NCI-H774 (cell line): Measurements from ENCODE around the gene PURA.

ENCODE experiments used
- DNase-seq: peaks from one replicate; lab custom pipeline; 2025; lab: John Stamatoyannopoulos, UW

Gene PURA

DNA sequence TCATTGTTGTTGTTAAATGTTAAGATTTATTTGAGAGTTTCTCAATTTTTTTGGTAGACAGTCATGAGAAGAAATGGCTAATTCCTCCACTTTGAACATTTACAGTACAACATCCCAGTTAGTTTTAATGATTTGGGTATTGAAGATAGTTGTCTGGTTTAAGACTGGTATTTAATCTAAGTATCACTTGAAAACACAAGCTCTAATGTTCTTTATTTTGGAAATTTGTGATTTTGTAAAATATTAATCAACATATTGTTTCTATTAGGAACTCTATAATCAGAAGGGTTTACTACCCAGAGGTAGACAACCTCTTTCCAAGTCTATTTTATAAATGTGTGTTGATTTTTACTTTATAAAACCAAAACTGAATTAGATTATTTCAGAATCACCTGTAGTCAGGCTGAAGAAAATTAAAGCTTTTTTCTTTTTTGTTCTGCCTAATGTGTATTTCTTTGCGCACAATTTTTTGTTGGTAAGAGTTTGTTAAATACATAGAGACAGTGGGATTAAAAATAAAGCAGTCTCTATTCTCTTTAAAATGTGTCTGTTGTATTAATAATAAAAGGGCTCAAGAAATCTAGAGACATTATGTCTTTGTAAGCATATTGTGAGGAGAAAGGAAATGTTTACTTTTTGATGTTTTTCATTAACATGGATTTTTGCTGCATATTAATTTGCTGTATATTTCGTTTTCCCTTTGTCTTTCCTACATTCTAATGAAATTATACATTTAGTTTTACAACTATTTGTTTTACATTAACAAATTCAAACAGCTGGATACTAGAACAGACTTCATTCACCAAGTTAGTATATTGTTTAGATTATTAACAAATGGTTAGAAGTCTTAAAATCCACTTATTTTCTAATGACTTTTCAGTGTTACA is 3.9 kb upstream of the PURA start:
- DNase-seq: no peak

DNA sequence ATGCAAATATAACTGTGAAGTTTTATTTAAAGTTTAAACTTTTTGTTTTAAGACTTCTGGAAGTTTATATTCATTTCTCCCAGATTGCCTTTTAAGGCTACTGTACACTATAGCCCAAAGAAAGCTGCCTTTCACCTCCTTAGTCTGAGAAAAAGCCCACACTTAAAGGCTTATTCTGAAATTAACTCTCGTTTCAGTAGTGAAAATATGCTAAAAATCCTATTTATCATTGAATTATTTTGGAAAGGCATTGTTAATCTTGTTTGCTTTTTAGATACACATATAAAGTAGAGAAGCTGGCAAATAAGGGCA is 3.3 kb upstream of the PURA start:
- no peak for DNase-seq

DNA sequence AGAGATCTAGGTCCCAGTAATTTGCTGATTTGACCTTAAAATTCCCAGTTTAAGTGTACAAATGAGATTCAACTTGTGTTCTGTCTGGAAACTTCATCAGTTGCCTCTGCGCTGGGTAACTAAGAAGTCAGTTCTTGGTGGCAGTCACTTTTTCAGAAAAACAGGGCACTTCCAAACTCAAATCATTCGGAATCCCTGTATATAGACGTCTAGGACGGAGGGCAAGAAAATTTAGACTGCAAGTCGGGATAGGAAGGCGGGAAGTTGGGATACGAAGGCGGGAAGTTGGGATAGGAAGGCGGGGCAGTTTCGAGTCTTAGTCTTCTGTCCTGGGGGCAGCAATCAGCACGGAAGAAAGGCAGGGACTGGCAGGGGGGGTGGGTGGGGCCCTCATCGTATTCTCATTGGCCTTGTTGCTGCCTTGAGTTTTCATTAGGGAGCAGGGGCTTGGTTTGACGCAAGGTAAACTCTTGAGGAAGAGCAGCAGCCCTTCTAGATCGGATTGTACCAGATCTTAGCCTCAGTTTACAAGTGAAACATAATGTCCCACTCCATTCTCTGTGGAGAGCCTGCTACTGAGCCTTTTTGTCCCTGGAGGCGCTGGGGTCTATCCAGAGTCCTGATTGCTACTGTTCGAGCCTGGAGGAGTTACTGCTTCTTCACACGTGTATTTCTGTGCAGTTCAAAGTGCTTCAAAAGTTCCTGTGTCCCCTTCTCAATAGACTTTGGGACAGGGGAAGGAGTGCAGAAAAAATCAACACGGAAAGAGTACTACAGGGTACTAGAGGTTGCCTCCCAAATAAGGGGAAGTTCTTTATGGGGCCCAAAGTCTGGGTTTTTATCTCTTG is 2.7 kb upstream of the PURA start:
- DNase-seq: no peak

DNA sequence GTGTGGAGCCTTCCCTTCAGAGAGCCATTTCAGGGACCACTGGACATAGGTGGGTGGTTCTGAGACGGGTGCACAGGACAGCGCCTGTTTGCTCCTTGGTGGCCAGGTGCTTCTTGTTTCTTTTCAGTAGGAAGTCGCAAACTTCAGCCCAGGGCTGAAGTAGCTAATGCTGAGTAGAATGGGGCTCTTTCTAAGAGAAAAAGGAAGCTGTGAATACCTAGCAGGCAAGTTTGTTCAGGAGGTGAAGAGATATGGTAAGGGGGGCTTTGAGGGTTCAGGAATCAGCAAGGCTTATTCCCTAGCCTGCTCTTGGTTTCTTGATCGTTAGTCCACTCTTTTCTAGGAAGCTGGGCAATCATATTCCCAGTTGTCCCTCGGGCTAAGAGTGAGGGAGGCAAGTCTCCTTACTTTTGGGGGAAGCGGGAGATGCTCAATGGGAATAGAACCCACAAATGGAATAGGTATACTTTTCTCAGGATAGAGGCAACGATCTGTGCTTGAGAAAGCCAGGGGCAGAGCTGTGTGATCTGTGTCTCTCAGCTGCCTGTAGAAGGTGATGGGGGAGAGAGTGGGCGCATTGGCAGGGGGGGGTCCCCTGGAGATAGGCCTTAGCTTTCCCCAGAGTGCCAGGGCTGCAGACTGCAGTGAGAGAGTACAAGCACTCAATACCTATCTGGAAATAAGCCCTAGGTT is 1.9 kb upstream of the PURA start:
- DNase-seq: no peak

DNA sequence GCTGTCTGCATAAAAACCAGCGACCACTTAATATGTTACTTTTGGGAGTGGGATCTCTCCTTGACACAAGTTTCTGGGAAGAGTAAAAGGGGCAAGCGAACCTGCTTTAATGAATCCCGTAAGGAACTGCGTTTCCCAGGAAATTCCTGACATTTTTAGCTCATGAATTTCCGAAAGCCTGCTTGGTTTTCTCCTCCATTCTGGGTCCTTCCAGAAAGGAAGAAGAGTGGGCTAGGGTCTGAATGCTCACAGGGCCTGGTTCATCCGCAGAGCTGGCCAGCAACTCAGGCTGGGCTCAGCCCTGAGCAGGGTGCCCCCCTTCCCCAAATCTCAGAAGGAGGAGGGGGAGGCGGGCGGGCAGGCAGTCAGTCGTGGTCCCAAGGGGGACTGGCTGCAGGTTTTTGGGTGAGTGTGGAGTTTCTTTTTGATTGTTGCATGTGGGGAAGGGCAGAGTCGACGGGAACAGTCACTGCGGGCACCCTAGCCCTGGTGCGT is 1.2 kb upstream of the PURA start:
- no peak for DNase-seq

DNA sequence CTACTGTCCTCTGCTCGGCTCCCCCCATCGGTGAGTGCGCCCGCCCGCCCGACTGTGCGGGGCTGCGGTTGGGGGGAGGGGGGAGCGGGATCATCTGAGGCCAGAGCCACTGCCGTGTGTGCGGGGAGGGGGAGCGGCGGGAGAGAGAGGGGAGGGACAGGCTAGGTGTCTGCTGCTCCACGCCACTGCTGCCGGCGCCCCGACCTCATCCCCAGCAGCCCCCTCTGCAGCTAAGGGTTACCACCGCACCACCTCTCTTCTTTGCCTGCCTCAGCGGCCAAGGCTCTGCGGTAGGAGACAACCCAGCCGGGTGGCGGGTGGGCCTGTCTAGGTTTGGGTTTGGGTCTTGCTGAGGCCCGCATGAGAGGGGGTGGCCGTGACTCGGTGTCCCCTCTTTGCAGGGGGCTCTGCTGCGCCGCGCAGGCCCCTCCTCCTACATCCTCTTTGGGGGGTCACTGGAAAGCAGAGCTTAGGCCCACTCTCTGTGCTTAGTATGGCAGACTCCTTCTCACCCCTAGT is 670 bp upstream of the PURA start:
- no peak for DNase-seq

DNA sequence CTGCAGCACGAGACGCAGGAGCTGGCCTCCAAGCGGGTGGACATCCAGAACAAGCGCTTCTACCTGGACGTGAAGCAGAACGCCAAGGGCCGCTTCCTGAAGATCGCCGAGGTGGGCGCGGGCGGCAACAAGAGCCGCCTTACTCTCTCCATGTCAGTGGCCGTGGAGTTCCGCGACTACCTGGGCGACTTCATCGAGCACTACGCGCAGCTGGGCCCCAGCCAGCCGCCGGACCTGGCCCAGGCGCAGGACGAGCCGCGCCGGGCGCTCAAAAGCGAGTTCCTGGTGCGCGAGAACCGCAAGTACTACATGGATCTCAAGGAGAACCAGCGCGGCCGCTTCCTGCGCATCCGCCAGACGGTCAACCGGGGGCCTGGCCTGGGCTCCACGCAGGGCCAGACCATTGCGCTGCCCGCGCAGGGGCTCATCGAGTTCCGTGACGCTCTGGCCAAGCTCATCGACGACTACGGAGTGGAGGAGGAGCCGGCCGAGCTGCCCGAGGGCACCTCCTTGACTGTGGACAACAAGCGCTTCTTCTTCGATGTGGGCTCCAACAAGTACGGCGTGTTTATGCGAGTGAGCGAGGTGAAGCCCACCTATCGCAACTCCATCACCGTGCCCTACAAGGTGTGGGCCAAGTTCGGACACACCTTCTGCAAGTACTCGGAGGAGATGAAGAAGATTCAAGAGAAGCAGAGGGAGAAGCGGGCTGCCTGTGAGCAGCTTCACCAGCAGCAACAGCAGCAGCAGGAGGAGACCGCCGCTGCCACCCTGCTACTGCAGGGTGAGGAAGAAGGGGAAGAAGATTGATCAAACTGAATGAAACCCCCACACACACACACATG is 654 bp downstream of the PURA start:
- DNase-seq: peak; percentile 42

DNA sequence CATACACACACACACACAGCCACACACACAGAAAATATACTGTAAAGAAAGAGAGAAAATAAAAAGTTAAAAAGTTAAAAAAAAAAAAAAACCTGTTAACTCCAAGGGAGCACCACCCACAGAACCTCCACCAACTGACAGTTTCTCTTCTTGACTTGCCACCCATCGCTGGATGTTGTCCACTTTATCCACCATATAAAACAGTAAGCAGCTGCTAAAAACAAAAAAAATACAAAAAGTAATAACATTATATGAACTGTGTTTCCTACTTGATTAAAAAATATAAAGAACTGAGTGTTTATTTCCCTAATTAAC is 1.2 kb downstream of the PURA start:
- no peak for DNase-seq

DNA sequence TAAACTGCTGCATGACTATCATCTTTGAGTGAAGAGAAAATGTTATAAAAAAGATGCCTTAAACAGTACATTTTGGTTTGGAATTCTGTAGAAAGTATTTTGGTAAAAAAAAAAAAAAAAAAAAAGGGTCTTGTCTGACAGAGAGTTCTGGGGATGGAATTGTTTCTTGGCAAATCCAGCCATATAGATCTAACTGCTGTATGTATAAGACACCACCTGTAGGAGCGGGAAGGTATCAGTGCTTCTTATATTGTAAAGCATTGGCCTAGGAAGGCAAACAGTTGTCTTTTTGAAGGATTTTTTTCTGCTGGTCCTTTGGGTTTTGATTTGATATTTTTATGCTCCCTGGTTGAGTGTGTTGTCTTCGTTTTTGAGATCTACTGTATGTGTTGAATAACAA is 2.8 kb downstream of the PURA start:
- no peak for DNase-seq

DNA sequence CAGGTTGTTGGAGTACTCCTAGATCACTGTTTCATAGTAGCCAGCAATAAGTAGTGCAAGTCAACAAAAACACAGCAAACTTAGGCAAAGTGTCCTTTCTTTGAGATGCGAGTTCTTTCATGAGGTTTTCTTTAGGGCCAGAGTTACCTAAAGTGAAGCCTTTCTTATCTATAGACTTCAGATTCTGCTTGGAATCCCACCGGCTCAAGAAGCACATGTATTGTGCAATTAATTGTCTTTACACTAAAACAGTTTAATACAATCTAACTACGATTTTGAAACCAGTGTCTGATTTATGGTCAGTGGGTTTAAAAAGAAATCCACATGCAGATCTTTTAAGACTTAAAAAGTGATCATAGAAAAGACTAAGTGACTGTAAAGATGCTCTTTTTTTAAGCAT is 3.6 kb downstream of the PURA start:
- no peak for DNase-seq

DNA sequence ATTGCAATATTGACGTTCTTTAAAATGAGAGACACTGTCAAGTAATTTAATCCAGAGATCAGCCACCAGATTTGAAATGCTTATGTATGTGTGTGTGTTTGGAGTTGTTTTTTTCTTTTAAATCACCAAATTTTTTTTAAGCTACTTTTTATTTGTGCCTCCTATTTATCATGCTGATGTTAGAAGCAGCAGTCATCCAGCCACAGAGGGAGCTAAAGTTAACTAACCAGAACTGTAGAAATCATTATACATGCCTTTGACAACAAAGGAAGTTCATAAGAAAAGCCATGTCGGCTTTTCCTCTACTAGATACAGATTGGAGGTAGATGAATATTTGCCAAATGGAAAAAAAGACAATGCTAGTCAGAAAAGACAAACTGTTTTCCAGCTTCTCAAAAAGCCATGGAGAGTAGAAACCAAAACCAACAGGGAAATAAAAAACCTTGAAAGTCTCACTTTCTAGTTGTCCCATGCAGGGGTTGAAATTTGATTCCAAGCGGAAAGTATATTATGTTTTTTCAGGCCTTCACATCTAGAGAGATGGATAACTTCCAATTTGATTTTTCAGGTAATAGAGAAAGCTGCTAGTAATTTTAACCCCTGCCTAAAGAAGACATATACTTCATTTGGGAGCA is 4.5 kb downstream of the PURA start:
- no peak for DNase-seq

DNA sequence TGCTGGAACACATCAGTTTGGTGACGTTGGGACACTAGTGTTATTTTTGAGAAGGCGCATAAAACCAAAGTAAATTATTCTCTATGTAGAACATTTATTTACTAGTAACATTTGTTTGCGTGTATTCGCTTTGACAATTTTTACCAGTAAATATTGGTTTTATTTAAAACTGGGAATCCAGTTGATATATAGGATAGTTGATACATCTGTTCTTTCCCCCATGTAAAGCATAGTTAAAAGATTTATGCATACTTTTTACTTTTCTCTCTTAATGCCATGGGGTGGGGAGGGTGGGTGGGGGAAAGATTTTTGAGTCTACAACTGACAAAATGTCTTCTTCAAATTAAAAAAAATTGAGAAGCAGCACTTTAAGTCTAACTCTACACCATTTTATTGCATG is 11.7 kb downstream of the PURA start, which contains the start of gene IGIP:
IGIP (plus strand) TSS at position 301 of the 400 bp plus-strand sequence. CDS start 2,540 bp downstream, outside the sequence.
- no peak for DNase-seq

DNA sequence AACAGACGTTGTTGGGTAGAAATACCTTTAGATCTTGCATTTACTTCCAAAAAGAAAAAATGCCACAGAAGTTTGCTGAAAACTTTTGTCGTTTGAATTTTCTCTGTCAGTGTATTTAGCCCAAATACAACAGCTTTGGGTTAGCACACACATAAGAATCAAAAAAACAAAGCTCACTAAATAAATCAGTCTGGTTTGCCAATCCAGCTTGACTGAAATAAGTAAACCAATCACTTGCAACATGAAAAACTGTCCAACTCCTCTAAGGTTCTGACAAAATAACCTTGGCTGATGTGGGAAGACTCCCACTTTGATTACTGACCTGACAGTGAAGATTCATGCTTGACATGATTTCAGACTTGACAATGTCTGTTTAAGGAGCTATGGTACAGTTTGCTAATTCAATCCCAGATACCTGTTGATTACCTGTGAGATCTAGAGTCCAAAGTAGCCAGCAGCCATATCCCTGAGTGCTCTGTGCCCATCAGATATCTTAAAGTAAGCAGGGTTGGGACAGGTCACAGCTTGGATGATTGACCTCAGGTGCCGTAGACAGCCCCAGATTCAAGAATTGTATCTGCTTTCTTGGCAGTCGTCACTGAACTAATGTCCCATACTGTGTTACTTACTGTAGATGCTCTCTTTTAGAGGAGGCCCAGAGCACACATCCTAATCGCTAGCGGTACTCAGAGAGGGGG is 12.6 kb downstream of the PURA start:
- DNase-seq: no peak

DNA sequence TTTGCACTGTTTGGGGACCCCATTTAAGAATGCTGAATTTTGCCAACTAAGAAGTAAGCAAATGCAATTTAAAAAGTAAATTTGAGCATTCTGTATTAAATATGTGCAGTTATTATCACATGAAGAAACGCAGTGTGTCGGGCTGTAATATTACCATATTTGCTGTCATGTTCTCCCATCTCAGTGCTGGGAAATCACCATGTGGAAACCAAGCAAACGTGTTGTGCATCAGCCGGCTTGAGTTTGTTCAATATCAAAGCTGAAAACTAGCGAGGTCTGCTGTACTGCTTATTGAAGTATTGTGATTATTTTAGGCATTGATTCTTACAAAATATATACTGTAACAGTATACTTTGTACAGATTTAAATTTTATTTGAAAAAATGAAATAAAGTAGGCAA is 14.5 kb downstream of the PURA start:
- no peak for DNase-seq

DNA sequence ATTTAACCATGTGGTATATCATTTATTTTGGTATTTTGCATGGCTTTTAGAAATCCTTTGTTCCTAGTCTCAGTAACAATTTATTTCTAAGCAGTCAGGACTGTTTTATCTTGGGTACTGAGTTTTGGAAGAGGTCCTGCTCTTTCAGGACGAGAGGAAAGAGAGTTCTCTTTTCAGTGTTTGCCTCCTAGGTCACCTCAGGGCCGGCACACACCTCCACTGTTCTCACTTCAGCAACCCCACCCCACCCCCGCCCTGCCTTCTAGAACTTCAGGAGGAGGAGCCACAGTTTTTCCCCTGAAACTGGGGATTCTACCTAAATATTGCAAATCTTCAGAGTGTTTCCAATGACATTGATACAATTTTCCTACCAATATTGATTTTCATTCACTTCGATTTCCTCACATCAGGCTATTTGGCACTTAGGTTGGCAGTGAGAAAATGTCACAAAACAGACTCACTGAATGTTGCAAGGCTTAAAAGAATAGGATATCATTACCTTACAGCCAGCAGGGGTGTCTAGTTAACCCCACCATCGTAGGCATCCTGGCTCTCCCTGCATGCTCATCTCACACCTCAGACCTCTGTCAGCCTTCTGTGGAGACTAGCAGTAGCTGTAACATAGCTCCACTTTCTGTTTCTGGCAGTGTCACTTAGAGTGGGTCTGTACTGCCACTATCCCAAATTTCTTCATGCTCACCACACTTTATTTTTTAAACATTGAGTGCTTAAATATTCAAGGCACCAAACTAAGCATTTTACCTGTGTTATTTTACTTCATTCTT is 17.2 kb downstream of the PURA start:
- no peak for DNase-seq

DNA sequence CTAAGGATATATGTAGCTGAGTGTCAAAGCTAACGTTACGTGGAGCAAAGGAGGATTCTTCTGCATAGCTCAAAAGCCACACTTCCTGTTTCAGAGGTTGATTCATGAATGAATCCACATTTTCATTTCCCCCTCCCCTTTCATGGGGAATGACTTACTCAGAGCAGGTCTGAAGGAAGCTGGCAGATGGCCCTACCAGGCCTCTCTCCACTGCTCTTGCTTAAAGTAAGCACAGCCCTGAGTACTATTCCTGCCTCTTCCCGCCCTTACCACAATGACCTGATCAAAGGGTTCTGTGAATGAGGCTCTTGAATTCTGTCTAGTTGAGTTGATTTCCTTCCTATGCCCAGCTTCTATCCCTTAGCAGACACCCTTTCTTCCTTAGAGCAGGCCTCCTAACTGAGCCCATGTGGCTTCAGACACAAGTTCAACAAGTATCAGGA is 18.1 kb downstream of the PURA start:
- no peak for DNase-seq

DNA sequence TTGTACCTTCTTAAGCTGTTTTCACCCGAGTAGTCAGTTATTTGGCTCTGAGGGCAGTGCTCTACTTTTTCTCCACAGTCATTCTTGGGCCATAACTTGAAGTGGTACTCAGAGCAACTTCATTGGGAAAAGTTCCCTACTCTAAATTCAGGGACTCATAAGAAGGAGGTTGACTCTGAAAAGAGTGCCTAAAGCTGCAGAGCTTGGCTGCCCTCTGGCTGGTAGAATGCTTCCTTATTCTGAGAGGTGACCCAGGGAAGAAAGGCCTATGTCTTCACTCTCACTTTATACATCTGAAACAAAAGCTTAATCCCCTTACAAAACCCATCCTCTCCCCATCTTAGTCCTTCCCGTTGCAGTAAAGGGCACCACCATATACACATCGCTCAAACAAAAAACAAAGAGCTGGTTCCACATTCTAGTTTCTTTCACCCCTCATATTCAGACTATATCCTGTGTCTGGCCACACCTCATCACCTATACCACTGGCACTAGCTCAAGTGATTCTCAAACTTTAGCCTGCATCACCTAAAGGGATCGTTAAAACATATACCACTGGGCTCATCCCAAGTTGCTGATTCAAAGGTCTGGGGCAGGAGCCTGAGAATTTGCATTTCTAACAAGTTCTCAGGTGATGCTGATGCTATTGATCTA is 19.7 kb downstream of the PURA start:
- no peak for DNase-seq

DNA sequence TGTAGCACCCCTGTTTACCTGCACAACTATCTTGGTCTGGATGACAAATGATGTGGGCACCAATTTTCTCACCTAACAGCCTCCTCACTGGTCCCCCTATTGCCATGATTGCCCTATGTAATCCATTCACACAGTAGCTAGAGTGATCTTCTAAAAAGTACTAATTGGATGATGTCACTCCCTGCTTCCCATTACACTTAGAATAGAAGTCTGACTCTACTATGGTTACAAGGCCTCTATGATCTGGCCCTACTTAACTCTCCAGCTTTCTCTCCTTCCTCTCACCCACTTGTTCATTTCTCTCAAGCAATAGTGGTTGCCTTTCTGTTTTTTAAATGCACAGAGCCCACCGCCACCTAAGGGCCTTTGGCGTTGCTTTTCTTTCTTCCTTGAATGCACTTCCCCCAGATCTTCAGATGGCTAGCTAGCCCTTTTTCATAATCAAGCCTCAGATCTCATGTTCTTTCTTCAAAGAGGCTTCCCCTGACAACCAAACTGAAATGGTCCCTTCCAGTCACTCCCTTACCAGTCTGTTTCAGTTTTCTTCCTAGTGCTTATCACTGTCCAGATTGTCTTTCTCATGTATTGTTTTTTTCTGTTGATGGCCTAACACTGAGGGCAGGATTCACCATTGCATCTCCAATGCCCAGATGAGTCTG is 20.5 kb downstream of the PURA start:
- no peak for DNase-seq
